ENCODE results near the gene CNPY2.

DNA sequence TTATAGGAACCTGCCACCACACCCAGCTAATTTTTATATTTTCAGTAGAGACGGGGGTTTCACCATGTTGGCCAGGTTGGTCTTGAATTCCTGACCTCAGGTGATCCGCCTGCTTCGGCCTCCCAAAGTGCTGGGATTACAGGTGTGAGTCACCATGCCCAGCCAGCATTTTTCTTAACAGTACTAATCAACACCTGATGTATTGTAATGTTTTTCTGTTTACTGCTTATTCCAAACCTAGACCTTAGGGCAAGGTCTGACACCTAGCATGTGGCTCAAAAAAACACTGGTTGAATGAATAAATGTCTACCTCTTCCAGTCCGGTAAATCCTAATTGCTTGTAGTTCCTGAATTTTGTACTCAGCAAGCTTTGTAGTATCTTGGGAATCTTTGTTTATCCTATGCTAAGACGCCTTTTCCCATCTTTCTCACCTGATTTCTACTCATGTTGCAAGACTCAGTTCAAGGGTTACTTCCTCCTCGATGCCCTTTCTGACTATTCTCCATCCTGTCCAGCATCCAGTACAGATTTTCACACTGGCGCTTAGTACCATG is 15.2 kb upstream of the CNPY2 start:
- TF ChIP-seq RAD21 (conservative IDR thresholded peaks at IDR 0.05 in 1 of 2, IDR thresholded peaks at IDR 0.05 in 1 of 2): no peak
- no peak for TF ChIP-seq RARB (CRISPR knock-in tag; IDR thresholded peaks at IDR 0.05)
- no peak for TF ChIP-seq JUN (IDR thresholded peaks at IDR 0.05)
- TF ChIP-seq, protein P1, sequence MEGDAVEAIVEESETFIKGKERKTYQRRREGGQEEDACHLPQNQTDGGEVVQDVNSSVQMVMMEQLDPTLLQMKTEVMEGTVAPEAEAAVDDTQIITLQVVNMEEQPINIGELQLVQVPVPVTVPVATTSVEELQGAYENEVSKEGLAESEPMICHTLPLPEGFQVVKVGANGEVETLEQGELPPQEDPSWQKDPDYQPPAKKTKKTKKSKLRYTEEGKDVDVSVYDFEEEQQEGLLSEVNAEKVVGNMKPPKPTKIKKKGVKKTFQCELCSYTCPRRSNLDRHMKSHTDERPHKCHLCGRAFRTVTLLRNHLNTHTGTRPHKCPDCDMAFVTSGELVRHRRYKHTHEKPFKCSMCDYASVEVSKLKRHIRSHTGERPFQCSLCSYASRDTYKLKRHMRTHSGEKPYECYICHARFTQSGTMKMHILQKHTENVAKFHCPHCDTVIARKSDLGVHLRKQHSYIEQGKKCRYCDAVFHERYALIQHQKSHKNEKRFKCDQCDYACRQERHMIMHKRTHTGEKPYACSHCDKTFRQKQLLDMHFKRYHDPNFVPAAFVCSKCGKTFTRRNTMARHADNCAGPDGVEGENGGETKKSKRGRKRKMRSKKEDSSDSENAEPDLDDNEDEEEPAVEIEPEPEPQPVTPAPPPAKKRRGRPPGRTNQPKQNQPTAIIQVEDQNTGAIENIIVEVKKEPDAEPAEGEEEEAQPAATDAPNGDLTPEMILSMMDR (IDR thresholded peaks at IDR 0.05): no peak
- no peak for TF ChIP-seq CBX2 (IDR thresholded peaks at IDR 0.05; ENCODE audit: borderline replicate concordance, low read depth)
- no peak for TF ChIP-seq CBX8 (IDR thresholded peaks at IDR 0.05)
- TF ChIP-seq, protein P2, sequence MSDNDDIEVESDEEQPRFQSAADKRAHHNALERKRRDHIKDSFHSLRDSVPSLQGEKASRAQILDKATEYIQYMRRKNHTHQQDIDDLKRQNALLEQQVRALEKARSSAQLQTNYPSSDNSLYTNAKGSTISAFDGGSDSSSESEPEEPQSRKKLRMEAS (IDR thresholded peaks at IDR 0.05): no peak
- TF ChIP-seq EP300 (IDR thresholded peaks at IDR 0.05): no peak
- TF ChIP-seq MAZ (IDR thresholded peaks at IDR 0.05; ENCODE audit: borderline replicate concordance, low read depth, low read length): no peak
- TF ChIP-seq NFE2L2 (conservative IDR thresholded peaks at IDR 0.05; ENCODE audit: low read length): no peak
- TF ChIP-seq, protein P3, sequence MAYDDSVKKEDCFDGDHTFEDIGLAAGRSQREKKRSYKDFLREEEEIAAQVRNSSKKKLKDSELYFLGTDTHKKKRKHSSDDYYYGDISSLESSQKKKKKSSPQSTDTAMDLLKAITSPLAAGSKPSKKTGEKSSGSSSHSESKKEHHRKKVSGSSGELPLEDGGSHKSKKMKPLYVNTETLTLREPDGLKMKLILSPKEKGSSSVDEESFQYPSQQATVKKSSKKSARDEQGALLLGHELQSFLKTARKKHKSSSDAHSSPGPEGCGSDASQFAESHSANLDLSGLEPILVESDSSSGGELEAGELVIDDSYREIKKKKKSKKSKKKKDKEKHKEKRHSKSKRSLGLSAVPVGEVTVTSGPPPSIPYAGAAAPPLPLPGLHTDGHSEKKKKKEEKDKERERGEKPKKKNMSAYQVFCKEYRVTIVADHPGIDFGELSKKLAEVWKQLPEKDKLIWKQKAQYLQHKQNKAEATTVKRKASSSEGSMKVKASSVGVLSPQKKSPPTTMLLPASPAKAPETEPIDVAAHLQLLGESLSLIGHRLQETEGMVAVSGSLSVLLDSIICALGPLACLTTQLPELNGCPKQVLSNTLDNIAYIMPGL (CRISPR knock-in tag; IDR thresholded peaks at IDR 0.05; ENCODE audit: borderline replicate concordance): no peak
- no peak for TF ChIP-seq NR3C1 (IDR thresholded peaks at IDR 0.05)

Measured in A549 (cell line).